Memory B cell (primary cell): ENCODE results near the gene GPR21.
A peak's percentile ranks its signal among the peaks of the same experiment; 100 is the strongest.

Experiments
- ATAC-seq: fragments of 150-1000 bp; cut with Tn5 transposase; 2 replicates; pipeline ENCODE4 v1.10.0; 2021; ENCODE audit warnings: low read depth, mild to moderate bottlenecking, moderate library complexity
- DNase-seq, 2 donors: peaks; one replicate each; pipeline ENCODE4 v3.0.0; 2022; ENCODE audit warnings: low spot score in 2 of 2
- H3K27ac Mint-ChIP-seq: one replicate; pipeline ENCODE4 v1.8.0; 2022; ENCODE audit warnings: mild to moderate bottlenecking, moderate library complexity, mixed read lengths
- H3K27me3 Mint-ChIP-seq: one replicate; pipeline ENCODE4 v1.8.0; 2022; ENCODE audit warnings: mixed read lengths
- H3K36me3 Mint-ChIP-seq: one replicate; pipeline ENCODE4 v1.8.0; 2022; ENCODE audit warnings: mild to moderate bottlenecking, mixed read lengths
- H3K4me1 Mint-ChIP-seq: one replicate; pipeline ENCODE4 v1.8.0; 2022; ENCODE audit warnings: mixed read lengths
- H3K4me3 Mint-ChIP-seq: one replicate; pipeline ENCODE4 v1.8.0; 2022; ENCODE audit warnings: mild to moderate bottlenecking, moderate library complexity, mixed read lengths
- H3K9me3 Mint-ChIP-seq: one replicate; pipeline ENCODE4 v1.8.0; 2022; ENCODE audit warnings: mixed read lengths

Gene GPR21

GRCh38 chr9:123041489-123041888 lies 8.0 kb downstream of the GPR21 start:
- Mint-ChIP-seq H3K9me3 (peaks cover 8% of the 10 kb centered on the region), H3K4me1 (peaks cover 5% of the 10 kb centered on the region), H3K36me3 (peaks cover 28% of the 10 kb centered on the region), H3K4me3 (no peak overlapping the region), H3K27ac (no peak overlapping the region), H3K27me3 (no peaks in the 10 kb centered on the region)
- ATAC-seq = no peak
- no peak for DNase-seq

DNA sequence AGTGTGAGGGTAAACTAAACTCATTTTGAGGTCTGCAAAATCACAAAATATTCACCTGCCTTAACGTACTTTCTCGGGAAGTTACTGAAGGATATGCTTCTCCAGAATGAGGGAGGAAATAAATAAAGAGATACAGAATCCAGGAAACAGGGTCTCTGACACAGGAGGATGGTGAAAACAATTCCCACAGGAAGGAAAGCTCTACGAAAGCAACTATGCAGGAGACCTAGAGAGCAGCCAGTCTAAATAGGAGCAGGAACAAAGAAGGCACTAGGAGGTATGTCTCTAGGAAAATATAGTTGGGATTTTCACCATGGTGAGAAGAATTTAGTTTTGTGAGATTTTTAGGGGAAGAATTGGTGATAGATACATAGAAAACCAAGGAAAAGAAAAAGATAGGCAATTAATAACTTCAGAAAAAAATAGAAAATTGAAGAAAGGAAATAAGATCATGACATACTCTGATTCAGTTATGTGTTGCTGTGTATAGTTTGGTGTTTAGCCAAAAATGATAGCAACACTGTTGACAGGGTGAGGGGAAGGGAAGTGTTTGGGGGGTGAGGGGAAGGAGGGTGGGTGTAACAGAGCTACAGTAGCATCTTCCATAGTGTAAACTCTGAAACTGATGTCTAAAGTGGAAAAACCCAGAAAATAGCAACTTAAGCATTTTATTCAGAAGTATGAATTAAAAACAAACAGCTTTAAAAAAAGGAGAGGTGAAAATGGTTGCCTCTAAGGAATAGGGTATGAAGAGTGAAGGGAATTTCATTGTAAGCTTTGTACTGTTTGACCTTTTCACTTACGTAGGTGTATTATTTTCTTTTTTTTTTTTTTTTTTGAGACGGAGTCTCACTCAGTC lies 9.8 kb downstream of the GPR21 start:
- H3K36me3 Mint-ChIP-seq = peaks cover 24% of the 10 kb centered on the region
- ATAC-seq (no peak), DNase-seq (no peak)
- H3K4me3 Mint-ChIP-seq = no peak overlapping the region
- H3K27ac Mint-ChIP-seq = no peak overlapping the region
- peaks cover 8% of the 10 kb centered on the region for H3K9me3 Mint-ChIP-seq
- H3K4me1 Mint-ChIP-seq = peaks cover 5% of the 10 kb centered on the region
- no peaks in the 10 kb centered on the region for H3K27me3 Mint-ChIP-seq

DNA sequence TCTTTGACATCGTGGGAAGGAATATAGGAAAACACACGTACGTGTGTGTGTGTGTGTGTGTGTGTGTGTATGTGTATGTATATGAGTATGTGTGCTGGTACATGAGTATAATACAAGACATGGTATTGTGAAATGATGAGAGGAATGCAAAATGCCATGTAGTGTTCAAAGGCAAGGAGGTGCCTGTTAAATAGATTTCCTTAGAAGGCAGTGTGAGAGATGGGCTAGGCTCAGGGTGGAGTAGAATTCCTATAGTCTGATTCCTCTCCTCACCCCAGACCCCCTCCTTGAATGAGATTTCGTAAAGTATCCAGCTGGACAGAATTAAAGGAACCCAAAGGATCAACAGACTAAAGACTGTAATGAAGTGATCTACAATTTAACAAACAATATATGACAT lies 11.1 kb downstream of the GPR21 start:
- Mint-ChIP-seq H3K9me3 (peaks cover 8% of the 10 kb centered on the region), H3K4me1 (peaks cover 5% of the 10 kb centered on the region), H3K27me3 (no peaks in the 10 kb centered on the region), H3K36me3 (peaks cover 26% of the 10 kb centered on the region), H3K4me3 (no peak overlapping the region), H3K27ac (no peak overlapping the region)
- ATAC-seq (no peak), DNase-seq (no peak)

DNA sequence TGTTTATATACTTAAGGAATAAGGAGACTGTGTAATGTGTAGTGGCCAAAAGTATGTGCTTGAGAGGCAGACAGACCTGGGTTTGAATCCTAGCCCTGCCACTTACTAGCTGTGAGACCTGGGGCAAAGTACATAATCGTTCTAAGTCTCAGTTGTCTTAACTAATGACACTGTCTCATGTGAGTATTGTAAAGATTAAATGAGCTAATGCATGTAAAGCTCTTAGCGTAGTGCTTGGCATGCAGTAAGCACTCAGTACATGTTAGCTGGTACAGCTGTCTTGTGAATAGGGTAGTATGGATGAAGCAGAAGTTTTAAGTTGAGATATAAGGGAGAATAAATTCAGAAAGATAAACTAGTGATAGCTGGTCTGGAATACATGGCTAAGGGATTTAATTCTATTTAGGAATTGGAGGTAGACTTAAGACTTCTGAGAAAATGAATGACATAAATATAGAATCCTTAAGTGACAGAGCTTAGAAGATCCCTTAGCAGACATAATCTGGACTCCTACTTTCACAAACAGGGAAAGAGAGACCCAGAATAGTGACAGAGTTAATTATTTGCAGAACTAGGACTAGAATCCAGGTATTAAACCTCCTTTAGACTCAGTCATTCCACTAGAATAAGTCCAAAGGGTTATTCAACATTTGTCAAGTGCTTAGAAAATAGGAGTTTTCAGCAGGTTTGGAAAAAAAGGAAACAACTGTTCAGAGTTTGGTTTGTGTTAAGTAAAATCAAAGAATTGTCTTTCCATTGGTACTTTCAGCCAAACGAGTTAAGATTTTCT lies 13.1 kb downstream of the GPR21 start:
- peaks cover 8% of the 10 kb centered on the region for H3K9me3 Mint-ChIP-seq
- ATAC-seq (no peak), DNase-seq (no peak)
- no peaks in the 10 kb centered on the region for H3K27me3 Mint-ChIP-seq
- peaks cover 24% of the 10 kb centered on the region for H3K36me3 Mint-ChIP-seq
- peaks cover 5% of the 10 kb centered on the region for H3K4me1 Mint-ChIP-seq
- H3K27ac Mint-ChIP-seq = no peak overlapping the region
- no peak overlapping the region for H3K4me3 Mint-ChIP-seq

GRCh38 chr9:123048748-123049147 lies 15.3 kb downstream of the GPR21 start:
- Mint-ChIP-seq H3K36me3 (peaks cover 8% of the 10 kb centered on the region), H3K27me3 (no peaks in the 10 kb centered on the region), H3K4me1 (peaks cover 5% of the 10 kb centered on the region), H3K4me3 (no peak overlapping the region), H3K27ac (no peak overlapping the region), H3K9me3 (no peaks in the 10 kb centered on the region)
- DNase-seq = no peak
- ATAC-seq = no peak

GRCh38 chr9:123049589-123050222 lies 16.2 kb downstream of the GPR21 start:
- Mint-ChIP-seq H3K4me1 (peaks cover 2% of the 10 kb centered on the region), H3K27ac (no peak overlapping the region)
- no peak for ATAC-seq

GRCh38 chr9:123053046-123053445 lies 19.6 kb downstream of the GPR21 start:
- DNase-seq (no peak), ATAC-seq (no peak)
- Mint-ChIP-seq H3K36me3 (peaks cover 6% of the 10 kb centered on the region), H3K4me1 (no peaks in the 10 kb centered on the region), H3K27me3 (no peaks in the 10 kb centered on the region), H3K9me3 (no peaks in the 10 kb centered on the region), H3K27ac (no peak overlapping the region), H3K4me3 (no peak overlapping the region)

More at GRCh38 chr9:123049589-123050222, 16.2 kb downstream of the GPR21 start:
- no peak for DNase-seq
- Mint-ChIP-seq H3K9me3 (no peaks in the 10 kb centered on the region), H3K27me3 (no peaks in the 10 kb centered on the region), H3K36me3 (peaks cover 5% of the 10 kb centered on the region), H3K4me3 (no peak overlapping the region)

DNA sequence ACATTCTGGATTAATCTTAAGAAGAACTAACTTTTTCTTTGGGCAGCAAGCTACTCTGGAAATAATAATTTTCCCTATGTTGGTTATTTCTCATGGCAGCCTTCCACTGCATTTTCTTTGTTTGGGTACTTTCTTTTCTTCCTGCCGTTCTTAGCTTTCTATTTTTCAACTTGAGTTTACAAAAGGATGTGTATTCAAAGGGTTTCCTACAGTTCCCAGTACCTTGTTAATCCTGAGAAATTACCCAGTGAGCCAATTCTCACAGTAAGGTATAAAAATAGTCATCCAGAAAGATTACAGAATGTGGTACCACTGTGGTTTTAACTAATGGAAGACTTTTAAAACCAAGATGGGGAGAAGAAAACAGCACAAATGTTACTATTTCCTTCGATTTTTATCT lies 20.2 kb downstream of the GPR21 start:
- H3K27ac Mint-ChIP-seq = no peak overlapping the region

GRCh38 chr9:123058834-123059233 lies 25.4 kb downstream of the GPR21 start:
- DNase-seq (no peak), ATAC-seq (no peak)
- peaks cover 6% of the 10 kb centered on the region for H3K36me3 Mint-ChIP-seq
- no peaks in the 10 kb centered on the region for H3K9me3 Mint-ChIP-seq
- no peak overlapping the region for H3K4me3 Mint-ChIP-seq
- no peaks in the 10 kb centered on the region for H3K27me3 Mint-ChIP-seq
- peak overlapping the region; percentile 32 for H3K27ac Mint-ChIP-seq
- no peaks in the 10 kb centered on the region for H3K4me1 Mint-ChIP-seq

More for the DNA sequence above, 20.2 kb downstream of the GPR21 start:
- H3K4me3 Mint-ChIP-seq = no peak overlapping the region
- peaks cover 6% of the 10 kb centered on the region for H3K36me3 Mint-ChIP-seq
- no peaks in the 10 kb centered on the region for H3K27me3 Mint-ChIP-seq
- no peaks in the 10 kb centered on the region for H3K9me3 Mint-ChIP-seq
- DNase-seq (no peak), ATAC-seq (no peak)
- H3K4me1 Mint-ChIP-seq = no peaks in the 10 kb centered on the region

- Mint-ChIP-seq H3K4me3 (no peak overlapping the region), H3K4me1 (no peaks in the 10 kb centered on the region), H3K36me3 (peaks cover 8% of the 10 kb centered on the region), H3K27me3 (no peaks in the 10 kb centered on the region), H3K9me3 (no peaks in the 10 kb centered on the region), H3K27ac (no peak overlapping the region)
- ATAC-seq = no peak
- DNase-seq = no peak
Observed at GRCh38 chr9:123059472-123060220, 26.2 kb downstream of the GPR21 start.

DNA sequence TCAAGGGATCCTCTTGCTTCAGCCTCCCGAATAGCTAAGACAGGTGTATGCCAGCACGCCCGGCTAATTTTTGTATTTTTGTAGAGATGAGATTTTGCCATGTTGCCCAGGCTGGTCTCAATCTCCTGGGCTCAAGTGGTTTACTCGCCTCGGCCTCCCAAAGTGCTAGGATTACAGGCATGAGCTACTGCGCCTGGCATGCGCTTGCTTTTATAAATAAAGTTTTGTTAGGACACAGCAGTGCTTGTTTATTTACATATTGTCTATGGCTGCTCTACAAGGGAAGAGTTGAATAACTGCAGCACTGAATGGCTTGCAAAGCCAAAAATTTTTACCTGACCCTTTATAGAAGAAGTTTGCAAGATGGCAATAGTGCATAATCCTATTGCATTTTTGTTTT lies 27.7 kb downstream of the GPR21 start:
- Mint-ChIP-seq H3K9me3 (no peaks in the 10 kb centered on the region), H3K4me3 (no peak overlapping the region), H3K27me3 (no peaks in the 10 kb centered on the region), H3K27ac (no peak overlapping the region), H3K4me1 (no peaks in the 10 kb centered on the region), H3K36me3 (peaks cover 12% of the 10 kb centered on the region)
- no peak for ATAC-seq
- no peak for DNase-seq

DNA sequence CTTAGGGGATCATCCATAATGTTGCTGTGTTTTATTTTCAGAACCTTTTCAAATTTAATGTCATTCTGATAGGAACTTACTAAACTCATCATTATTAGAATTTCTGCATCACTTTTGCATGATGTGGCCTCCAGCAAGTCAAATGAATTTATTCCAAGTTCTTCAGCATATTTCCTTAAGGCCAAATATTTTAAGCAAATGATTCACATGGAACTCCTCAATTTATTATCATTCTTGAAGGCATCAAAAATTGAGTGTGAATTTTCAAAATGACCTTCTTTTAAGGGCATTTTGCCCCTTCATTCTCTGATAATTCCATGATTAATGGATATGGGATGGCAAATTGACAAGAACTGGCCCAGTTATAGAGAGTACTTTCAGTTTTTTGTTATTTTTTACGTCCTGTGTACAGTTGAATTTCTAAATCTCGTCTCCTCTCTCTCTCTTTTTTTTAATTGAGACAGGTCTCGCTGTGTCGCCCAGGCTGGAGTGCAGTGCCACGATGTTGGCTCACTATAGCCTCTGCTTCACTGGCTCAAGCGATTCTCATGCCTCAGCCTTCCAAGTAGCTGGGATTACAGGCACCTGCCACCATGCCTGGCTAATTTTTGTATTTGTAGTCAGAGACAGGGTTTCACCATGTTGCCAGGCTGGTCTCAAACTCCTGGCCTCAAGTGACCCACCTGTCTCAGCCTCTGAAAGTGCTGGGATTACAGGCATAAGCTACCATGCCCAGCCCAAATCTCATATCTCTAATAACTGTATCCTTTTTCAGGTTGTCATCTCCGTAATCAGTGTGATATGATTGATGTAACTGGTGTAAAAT lies 29.1 kb downstream of the GPR21 start:
- Mint-ChIP-seq H3K36me3 (peaks cover 23% of the 10 kb centered on the region), H3K27me3 (no peaks in the 10 kb centered on the region), H3K27ac (no peak overlapping the region), H3K9me3 (no peaks in the 10 kb centered on the region), H3K4me1 (no peaks in the 10 kb centered on the region), H3K4me3 (no peak overlapping the region)
- no peak for ATAC-seq
- no peak for DNase-seq

DNA sequence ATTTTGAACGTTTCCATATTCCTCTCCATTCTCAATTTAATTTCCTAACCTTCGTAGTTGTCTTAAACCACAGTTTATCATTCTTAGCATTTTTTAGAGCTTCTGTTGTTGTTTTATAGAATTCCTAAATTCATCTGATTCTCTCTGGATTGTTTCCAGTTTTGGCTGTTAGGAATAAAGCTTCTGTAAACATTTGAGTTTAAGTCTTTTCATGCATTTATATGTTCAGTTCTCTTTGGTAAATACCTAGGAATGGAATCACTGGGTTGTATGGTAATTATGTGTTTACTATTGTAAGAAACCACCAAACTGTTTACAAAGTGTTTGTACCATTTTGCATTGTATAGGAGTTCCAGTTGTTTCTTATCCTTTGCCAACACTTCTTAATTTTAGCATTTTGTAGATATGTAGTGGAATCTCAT lies 29.7 kb downstream of the GPR21 start:
- H3K27ac Mint-ChIP-seq = no peak overlapping the region
- no peaks in the 10 kb centered on the region for H3K27me3 Mint-ChIP-seq

More for the DNA sequence above, 29.7 kb downstream of the GPR21 start:
- no peaks in the 10 kb centered on the region for H3K4me1 Mint-ChIP-seq
- no peak for DNase-seq
- no peak overlapping the region for H3K4me3 Mint-ChIP-seq
- peaks cover 25% of the 10 kb centered on the region for H3K36me3 Mint-ChIP-seq
- H3K9me3 Mint-ChIP-seq = no peaks in the 10 kb centered on the region
- ATAC-seq = no peak
